PC-3 (cell line): Measurements from ENCODE around the gene ADM2. TPM values are rescaled to one million over a fixed set of nuclear protein-coding genes. Genes with fewer than 3 reads are reported as not detected.

ENCODE experiments used
- ATAC-seq: fragments of 200-7000 bp; cut with Tn5 transposase; 2 replicates; pipeline ENCODE4 v1.9.1; 2020; ENCODE audit warnings: mild to moderate bottlenecking, moderate library complexity
- BruUV-seq: library from RNA; stranded (reverse); fragments of 400-500 nt; replicated peaks from 2 replicates; lab custom pipeline; 2021; lab: Mats Ljungman, UMichigan
- CTCF ChIA-PET: fragments of 300-600 bp; sonication (Branson Sonifier 250); formaldehyde crosslinking; loops from one replicate; lab custom pipeline; 2022; ENCODE audit warnings: antibody characterized with exemption; lab: Charles Lee
- POLR2A ChIA-PET: fragments of 300-600 bp; sonication (Branson Sonifier 250); formaldehyde crosslinking; loops from one replicate; lab custom pipeline; 2022; ENCODE audit warnings: antibody characterized with exemption; ENCODE audit not compliant: unreplicated experiment; lab: Charles Lee
- DNase-seq: peaks from one replicate; pipeline ENCODE4 v3.0.0-alpha.2; 2015
- H2AFZ ChIP-seq: fragments of 300-600 bp; sonication (generic); 2 replicates; pipeline ENCODE4 v1.6.0; 2016; ENCODE audit warnings: antibody characterized with exemption, low read length
- H3F3A ChIP-seq: fragments of 300-600 bp; sonication (generic); one replicate; pipeline ENCODE4 v1.6.0; 2017; ENCODE audit warnings: antibody characterized with exemption, low read length, control low read depth, mild to moderate bottlenecking; ENCODE audit not compliant: unreplicated experiment
- H3K27ac ChIP-seq: fragments of 300-600 bp; sonication (generic); 2 replicates; pipeline ENCODE4 v1.5.1; 2016; ENCODE audit warnings: mild to moderate bottlenecking, low read length
- H3K27me3 ChIP-seq: fragments of 300-600 bp; sonication (generic); 2 replicates; pipeline ENCODE4 v1.6.1; 2016; ENCODE audit warnings: low read length, mixed read lengths
- H3K36me3 ChIP-seq: fragments of 300-600 bp; sonication (generic); 2 replicates; pipeline ENCODE4 v1.6.1; 2016; ENCODE audit warnings: low read depth, mixed run types, low read length, mixed read lengths
- H3K4me1 ChIP-seq: fragments of 300-600 bp; sonication (generic); 2 replicates; pipeline ENCODE4 v1.5.1; 2016; ENCODE audit warnings: low read length; ENCODE audit not compliant: insufficient read depth
- H3K4me2 ChIP-seq: fragments of 300-600 bp; sonication (generic); 2 replicates; pipeline ENCODE4 v1.6.0; 2016; ENCODE audit warnings: low read length
- H3K4me3 ChIP-seq: fragments of 300-600 bp; sonication (generic); 2 replicates; pipeline ENCODE4 v1.5.1; 2016; ENCODE audit warnings: mild to moderate bottlenecking, low read length, mixed read lengths
- H3K79me2 ChIP-seq: fragments of 300-600 bp; sonication (generic); 2 replicates; pipeline ENCODE4 v1.6.1; 2017; ENCODE audit warnings: low read length, mixed read lengths
- H3K9ac ChIP-seq: fragments of 300-600 bp; sonication (generic); 2 replicates; pipeline ENCODE4 v1.6.0; 2016; ENCODE audit warnings: mild to moderate bottlenecking, low read length
- H3K9me2 ChIP-seq: fragments of 300-600 bp; sonication (generic); replicated peaks from 2 replicates; pipeline ENCODE4 v1.6.1; 2016; ENCODE audit warnings: mixed run types, low read length, mixed read lengths
- H3K9me3 ChIP-seq: fragments of 300-600 bp; sonication (generic); 2 replicates; pipeline ENCODE4 v1.6.1; 2016; ENCODE audit warnings: low read length, mixed read lengths
- H4K20me1 ChIP-seq: fragments of 300-600 bp; sonication (generic); 2 replicates; pipeline ENCODE4 v1.6.1; 2016; ENCODE audit warnings: low read length, mixed read lengths
- EZH2 ChIP-seq: fragments of 300-600 bp; sonication (generic); IDR thresholded peaks from one replicate; pipeline ENCODE4 v1.6.1; 2017; ENCODE audit warnings: antibody characterized with exemption, mild to moderate bottlenecking, low read length; ENCODE audit not compliant: unreplicated experiment
- EZH2phosphoT487 ChIP-seq: fragments of 300-600 bp; sonication (generic); IDR thresholded peaks from 2 replicates; pipeline ENCODE4 v1.6.1; 2018; ENCODE audit warnings: mild to moderate bottlenecking, antibody characterized with exemption, low read length, borderline replicate concordance
- intact Hi-C: fragments of 100-400 bp; cut with micrococcal nuclease; formaldehyde crosslinking; loops from 2 replicates; pipeline ENCODE4 v1.9.0; 2023
- total RNA-seq: library from RNA; depleted of rRNA; stranded (reverse); fragments of >200 nt; gene quantifications from 2 replicates; pipeline ENCODE4 v1.2.3, GENCODE V29; 2014
- TF ChIP-seq, protein P1 (sequence below): fragments of 300-600 bp; sonication (generic); conservative IDR thresholded peaks from 2 replicates; pipeline ENCODE4 v1.5.1; 2017; ENCODE audit warnings: antibody characterized with exemption, low read depth, mild to moderate bottlenecking, low read length

The ADM2 gene
- total RNA-seq, 1 experiment from 2014 or later, result 1.8 TPM

DNA sequence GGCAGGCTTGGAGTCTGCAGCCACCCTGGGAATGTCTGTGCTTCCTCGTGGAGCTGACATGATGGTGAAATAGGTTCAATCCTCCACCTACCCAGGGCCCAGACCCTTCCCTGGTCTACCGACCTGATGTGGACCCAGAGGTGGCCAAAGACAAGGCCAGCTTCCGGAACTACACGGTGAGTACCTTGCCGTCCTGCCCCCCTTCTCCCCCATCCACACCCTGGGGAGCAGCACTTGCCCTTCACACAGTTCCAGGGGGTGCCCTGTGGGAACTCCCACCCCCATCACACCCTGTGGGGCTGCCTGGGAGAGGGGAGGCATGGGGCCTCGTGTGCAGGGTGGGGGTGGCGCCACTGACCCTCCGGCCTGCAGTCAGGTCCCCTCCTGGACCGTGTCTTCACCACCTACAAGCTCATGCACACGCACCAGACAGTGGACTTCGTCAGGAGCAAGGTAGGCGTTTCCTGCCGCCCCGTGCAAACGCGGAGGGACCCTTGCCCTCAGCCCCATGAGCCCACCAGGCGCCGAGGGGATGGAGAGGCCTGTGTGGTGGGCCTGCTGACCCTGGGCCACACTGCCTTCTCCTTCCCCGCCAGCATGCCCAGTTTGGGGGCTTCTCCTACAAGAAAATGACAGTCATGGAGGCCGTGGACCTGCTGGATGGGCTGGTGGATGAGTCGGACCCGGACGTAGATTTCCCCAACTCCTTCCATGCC, 6.1 kb downstream of the ADM2 start:
- H3K9ac ChIP-seq, result no peak overlapping the region
- intact Hi-C loops, result no loop called here
- no peak overlapping the region for H3K4me2 ChIP-seq
- no peaks in the 10 kb centered on the region for H3K9me2 ChIP-seq
- H3K27ac ChIP-seq, result no peak overlapping the region
- no peaks in the 10 kb centered on the region for H3K36me3 ChIP-seq
- no peak overlapping the region for H2AFZ ChIP-seq
- H3K4me1 ChIP-seq, result no peaks in the 10 kb centered on the region
- TF ChIP-seq, protein P1, sequence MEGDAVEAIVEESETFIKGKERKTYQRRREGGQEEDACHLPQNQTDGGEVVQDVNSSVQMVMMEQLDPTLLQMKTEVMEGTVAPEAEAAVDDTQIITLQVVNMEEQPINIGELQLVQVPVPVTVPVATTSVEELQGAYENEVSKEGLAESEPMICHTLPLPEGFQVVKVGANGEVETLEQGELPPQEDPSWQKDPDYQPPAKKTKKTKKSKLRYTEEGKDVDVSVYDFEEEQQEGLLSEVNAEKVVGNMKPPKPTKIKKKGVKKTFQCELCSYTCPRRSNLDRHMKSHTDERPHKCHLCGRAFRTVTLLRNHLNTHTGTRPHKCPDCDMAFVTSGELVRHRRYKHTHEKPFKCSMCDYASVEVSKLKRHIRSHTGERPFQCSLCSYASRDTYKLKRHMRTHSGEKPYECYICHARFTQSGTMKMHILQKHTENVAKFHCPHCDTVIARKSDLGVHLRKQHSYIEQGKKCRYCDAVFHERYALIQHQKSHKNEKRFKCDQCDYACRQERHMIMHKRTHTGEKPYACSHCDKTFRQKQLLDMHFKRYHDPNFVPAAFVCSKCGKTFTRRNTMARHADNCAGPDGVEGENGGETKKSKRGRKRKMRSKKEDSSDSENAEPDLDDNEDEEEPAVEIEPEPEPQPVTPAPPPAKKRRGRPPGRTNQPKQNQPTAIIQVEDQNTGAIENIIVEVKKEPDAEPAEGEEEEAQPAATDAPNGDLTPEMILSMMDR, result no peak
- TF ChIP-seq EZH2phosphoT487, result no peak
- no peak; the same call in 1 of the 2 replicates for ATAC-seq
- BruUV-seq, result no TSS peak
- H4K20me1 ChIP-seq, result no peaks in the 10 kb centered on the region
- ChIA-PET POLR2A (no interaction called here), CTCF (no interaction called here)
- no peaks in the 10 kb centered on the region for H3K79me2 ChIP-seq
- no peaks in the 10 kb centered on the region for H3F3A ChIP-seq
- no peaks in the 10 kb centered on the region for H3K27me3 ChIP-seq
- no peak for DNase-seq
- no peak overlapping the region for H3K4me3 ChIP-seq
- H3K9me3 ChIP-seq, result no peaks in the 10 kb centered on the region

DNA sequence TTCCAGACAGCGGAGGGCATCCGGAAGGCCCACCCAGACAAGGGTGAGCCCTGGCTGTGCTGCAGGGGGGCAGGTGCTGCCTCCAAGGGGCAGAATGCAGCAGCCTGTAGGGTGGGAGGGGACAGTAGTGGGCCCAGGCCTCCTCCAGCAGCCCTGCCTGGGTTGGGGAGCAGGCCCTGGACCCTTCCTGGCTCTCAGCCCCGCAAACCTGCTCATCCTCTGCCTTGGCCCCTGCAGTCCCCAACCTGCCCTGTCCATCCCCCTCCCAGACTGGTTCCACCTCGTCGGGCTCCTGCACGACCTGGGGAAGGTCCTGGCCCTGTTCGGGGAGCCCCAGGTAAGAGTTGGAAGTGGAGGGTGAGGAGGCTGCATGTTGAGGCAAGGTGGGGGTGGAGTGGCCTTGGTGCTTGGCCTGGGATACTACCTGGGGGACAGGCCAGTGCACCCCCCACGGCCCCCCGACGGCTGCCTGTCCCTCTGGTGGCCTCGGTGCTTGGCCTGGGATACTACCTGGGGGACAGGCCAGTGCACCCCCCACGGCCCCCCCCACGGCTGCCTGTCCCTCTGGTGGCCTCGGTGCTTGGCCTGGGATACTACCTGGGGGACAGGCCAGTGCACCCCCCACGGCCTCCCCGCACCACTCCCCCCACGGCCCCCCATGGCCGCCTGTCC, 6.8 kb downstream of the ADM2 start:
- intact Hi-C loops, result no loop called here
- CTCF ChIA-PET, result no interaction called here
- no TSS peak for BruUV-seq

More for the DNA sequence above, 6.8 kb downstream of the ADM2 start:
- Histone ChIP-seq H3K9me2 (no peaks in the 10 kb centered on the region), H3K4me1 (no peaks in the 10 kb centered on the region), H2AFZ (no peak overlapping the region), H3K27me3 (no peaks in the 10 kb centered on the region), H3K27ac (no peak overlapping the region), H3K9ac (no peak overlapping the region), H3K4me2 (no peak overlapping the region), H4K20me1 (no peaks in the 10 kb centered on the region), H3K9me3 (no peaks in the 10 kb centered on the region), H3F3A (no peaks in the 10 kb centered on the region), H3K79me2 (no peaks in the 10 kb centered on the region), H3K36me3 (no peaks in the 10 kb centered on the region), H3K4me3 (no peak overlapping the region)
- DNase-seq, result no peak
- POLR2A ChIA-PET, result no interaction called here
- TF ChIP-seq, protein P1, result no peak
- TF ChIP-seq EZH2phosphoT487, result no peak
- no peak for TF ChIP-seq EZH2
- no peak for ATAC-seq
